Loucy (cell line): Measurements from ENCODE around the gene SMG9.
"Not testable (repeated sequence)": the region's sequence is repeated elsewhere in the genome, so short reads cannot be mapped to it uniquely, and the experiment has no call there.

Experiments
- H2AFZ ChIP-seq: fragments of 200-600 bp; sonication (generic); 2 replicates; pipeline ENCODE4 v1.6.0; 2016; ENCODE audit warnings: antibody characterized with exemption, mild to moderate bottlenecking, low read length, moderate library complexity
- H3F3A ChIP-seq: fragments of 200-600 bp; 2 replicates; pipeline ENCODE4 v1.6.0; 2016; ENCODE audit warnings: antibody characterized with exemption, low read depth, mild to moderate bottlenecking
- H3K27me3 ChIP-seq: fragments of 200-600 bp; sonication (generic); 2 replicates; pipeline ENCODE4 v1.6.1; 2014; ENCODE audit warnings: low read length, mild to moderate bottlenecking; ENCODE audit not compliant: insufficient read depth, poor library complexity, severe bottlenecking
- H3K36me3 ChIP-seq: fragments of 200-600 bp; sonication (generic); 2 replicates; pipeline ENCODE4 v1.6.1; 2016; ENCODE audit warnings: low read length; ENCODE audit not compliant: insufficient read depth
- H3K4me1 ChIP-seq: fragments of 200-600 bp; sonication (generic); 2 replicates; pipeline ENCODE4 v1.5.1; 2014; ENCODE audit warnings: low read length, mild to moderate bottlenecking; ENCODE audit not compliant: insufficient read depth, poor library complexity, severe bottlenecking
- H3K4me2 ChIP-seq: fragments of 200-600 bp; sonication (generic); 2 replicates; pipeline ENCODE4 v1.6.0; 2014; ENCODE audit warnings: antibody characterized with exemption, low read length, low read depth, mild to moderate bottlenecking; ENCODE audit not compliant: poor library complexity, severe bottlenecking
- H3K4me3 ChIP-seq: fragments of 200-600 bp; sonication (generic); 2 replicates; pipeline ENCODE4 v1.5.1; 2014; ENCODE audit warnings: low read length, mild to moderate bottlenecking, mixed read lengths; ENCODE audit not compliant: poor library complexity, severe bottlenecking
- H3K79me2 ChIP-seq: fragments of 200-600 bp; sonication (generic); 2 replicates; pipeline ENCODE4 v1.6.1; 2014; ENCODE audit warnings: low read length; ENCODE audit not compliant: insufficient read depth
- H3K9ac ChIP-seq: fragments of 200-600 bp; sonication (generic); 2 replicates; pipeline ENCODE4 v1.6.0; 2014; ENCODE audit warnings: mild to moderate bottlenecking, low read depth, low read length, moderate library complexity; ENCODE audit not compliant: poor library complexity, severe bottlenecking
- H3K9me2 ChIP-seq: fragments of 200-600 bp; sonication (generic); replicated peaks from 2 replicates; pipeline ENCODE4 v1.6.1; 2016; ENCODE audit warnings: low read depth, low read length, mixed read lengths
- H3K9me3 ChIP-seq: fragments of 200-600 bp; sonication (generic); 2 replicates; pipeline ENCODE4 v1.6.1; 2014; ENCODE audit warnings: mild to moderate bottlenecking, antibody characterized with exemption, low read length, low read depth; ENCODE audit not compliant: insufficient read depth
- H4K20me1 ChIP-seq: fragments of 200-600 bp; sonication (generic); 2 replicates; pipeline ENCODE4 v1.6.0; 2014; ENCODE audit warnings: antibody characterized with exemption, low read length, mild to moderate bottlenecking; ENCODE audit not compliant: insufficient read depth, poor library complexity, severe bottlenecking
- CTCF ChIP-seq: fragments of 200-600 bp; sonication (generic); conservative IDR thresholded peaks from 2 replicates; pipeline ENCODE4 v1.5.1; 2014; ENCODE audit warnings: mild to moderate bottlenecking, antibody characterized with exemption, low read length
- EZH2phosphoT487 ChIP-seq: fragments of 200-600 bp; IDR thresholded peaks from 2 replicates; pipeline ENCODE4 v1.6.1; 2018; ENCODE audit warnings: antibody characterized with exemption, mild to moderate bottlenecking, moderate library complexity, borderline replicate concordance

SMG9 gene

GRCh38 chr19:43766755-43767043 is 11.9 kb upstream of the SMG9 start:
- H3K4me2 ChIP-seq = no peak overlapping the region

GRCh38 chr19:43765109-43765876 is 10.5 kb upstream of the SMG9 start:
- no peaks in the 10 kb centered on the region for H3K27me3 ChIP-seq
- no peaks in the 10 kb centered on the region for H3F3A ChIP-seq
- no peak overlapping the region for H3K9ac ChIP-seq
- H2AFZ ChIP-seq = no peak overlapping the region
- H4K20me1 ChIP-seq = no peaks in the 10 kb centered on the region
- no peaks in the 10 kb centered on the region for H3K4me1 ChIP-seq
- no peaks in the 10 kb centered on the region for H3K79me2 ChIP-seq
- H3K36me3 ChIP-seq = peaks cover 8% of the 10 kb centered on the region; the same call in 1 of the 2 replicates
- no peaks in the 10 kb centered on the region for H3K9me3 ChIP-seq
- no peak overlapping the region for H3K4me2 ChIP-seq
- TF ChIP-seq EZH2phosphoT487 (no peak), CTCF (no peak)
- no peak overlapping the region for H3K4me3 ChIP-seq
- no peaks in the 10 kb centered on the region for H3K9me2 ChIP-seq

More at GRCh38 chr19:43766755-43767043, 11.9 kb upstream of the SMG9 start:
- H2AFZ ChIP-seq = no peak overlapping the region
- no peaks in the 10 kb centered on the region for H3K79me2 ChIP-seq
- H4K20me1 ChIP-seq = no peaks in the 10 kb centered on the region
- peaks cover 11% of the 10 kb centered on the region; the same call in 1 of the 2 replicates for H3K36me3 ChIP-seq
- TF ChIP-seq CTCF = peak; percentile 31; the same call in 1 of the 2 replicates
- TF ChIP-seq EZH2phosphoT487 = no peak
- H3K27me3 ChIP-seq = no peaks in the 10 kb centered on the region
- no peaks in the 10 kb centered on the region for H3K9me3 ChIP-seq
- no peak overlapping the region for H3K9ac ChIP-seq
- H3F3A ChIP-seq = no peaks in the 10 kb centered on the region
- no peaks in the 10 kb centered on the region for H3K9me2 ChIP-seq
- H3K4me1 ChIP-seq = no peaks in the 10 kb centered on the region
- no peak overlapping the region for H3K4me3 ChIP-seq

- not testable (repeated sequence) for H3K4me2 ChIP-seq, H4K20me1 ChIP-seq, H3K79me2 ChIP-seq, H3K9me2 ChIP-seq, H3K4me3 ChIP-seq, H3K9me3 ChIP-seq, H3K4me1 ChIP-seq, H3K9ac ChIP-seq, H3K27me3 ChIP-seq, H2AFZ ChIP-seq, H3K36me3 ChIP-seq, H3F3A ChIP-seq
Measured at GRCh38 chr19:43764684-43765083, 9.9 kb upstream of the SMG9 start.

- Histone ChIP-seq H3F3A (no peaks in the 10 kb centered on the region), H3K36me3 (no peaks in the 10 kb centered on the region), H3K79me2 (no peaks in the 10 kb centered on the region), H3K9me2 (no peaks in the 10 kb centered on the region), H2AFZ (no peak overlapping the region), H3K27me3 (no peaks in the 10 kb centered on the region), H3K4me1 (no peaks in the 10 kb centered on the region), H3K9me3 (no peaks in the 10 kb centered on the region), H4K20me1 (no peaks in the 10 kb centered on the region), H3K4me2 (no peak overlapping the region), H3K4me3 (no peak overlapping the region), H3K9ac (no peak overlapping the region)
- TF ChIP-seq CTCF (no peak), EZH2phosphoT487 (no peak)
Measured at GRCh38 chr19:43763473-43763939, 8.7 kb upstream of the SMG9 start.
